SK-N-SH (cell line): ENCODE data around the gene TRMT1L. TPM values are rescaled to one million over a fixed set of nuclear protein-coding genes. Genes with fewer than 3 reads are reported as not detected.

Experiments
- CTCF ChIA-PET: fragments of 300-600, 350-600 bp; formaldehyde crosslinking; extraction: SDS; loops from one replicate; lab custom pipeline; 2021; lab: Yijun Ruan, JAX
- POLR2A ChIA-PET: fragments of 350-600 bp; sonication (Branson Sonifier 250); formaldehyde crosslinking; extraction: SDS; loops from one replicate; lab custom pipeline; 2020; ENCODE audit warnings: antibody characterized with exemption, inconsistent platforms; lab: Yijun Ruan, JAX
- DNase-seq: peaks from one replicate; pipeline ENCODE4 v3.0.0; 2012
- H2AFZ ChIP-seq: fragments of 200-600 bp; sonication (generic); 2 replicates; pipeline ENCODE4 v1.8.1; 2016; ENCODE audit warnings: antibody characterized with exemption, mild to moderate bottlenecking, low read depth
- H3F3A ChIP-seq: fragments of 200-600 bp; sonication (generic); replicated peaks from 2 replicates; pipeline ENCODE3; 2016; ENCODE audit warnings: antibody characterized with exemption, mild to moderate bottlenecking; ENCODE audit not compliant: insufficient read depth
- H3K27ac ChIP-seq, 2 experiments: fragments of 200-500 bp in 1 of 2; fragments of 200-600 bp in 1 of 2; sonication (Bioruptor generic) in 1 of 2; sonication (generic), shearing (Covaris generic) in 1 of 2; 2 replicates each; pipeline versions ENCODE4 v1.5.1 to v1.6.1; 2014 to 2016; ENCODE audit warnings: low read depth in 2 of 2, inconsistent platforms in 1 of 2, low read length in 1 of 2, mild to moderate bottlenecking in 1 of 2, mixed read lengths in 1 of 2
- H3K27me3 ChIP-seq: fragments of 200-600 bp; sonication (generic), shearing (Covaris generic); 2 replicates; pipeline ENCODE4 v1.6.1; 2016; ENCODE audit warnings: mixed run types; ENCODE audit not compliant: insufficient read depth
- H3K36me3 ChIP-seq, 2 experiments: fragments of 200-500 bp in 1 of 2; fragments of 200-600 bp in 1 of 2; sonication (Bioruptor generic) in 1 of 2; sonication (generic) in 1 of 2; replicated peaks in 1 of 2; 2 replicates each; pipeline versions ENCODE3 to v1.5.1; 2014 to 2016; ENCODE audit warnings: low read length in 1 of 2, mild to moderate bottlenecking in 1 of 2; ENCODE audit not compliant: insufficient read depth in 2 of 2, control insufficient read depth in 1 of 2
- H3K4me1 ChIP-seq, 2 experiments: fragments of 200-500 bp in 1 of 2; fragments of 200-600 bp in 1 of 2; sonication (Bioruptor generic) in 1 of 2; sonication (generic), shearing (Covaris generic) in 1 of 2; 2 replicates each; pipeline versions ENCODE4 v1.5.1 to v1.6.1; 2014 to 2016; ENCODE audit warnings: low read depth in 1 of 2, low read length in 1 of 2, mixed run types in 1 of 2; ENCODE audit not compliant: insufficient read depth in 2 of 2, control insufficient read depth in 1 of 2
- H3K4me2 ChIP-seq: fragments of 200-600 bp; sonication (generic), shearing (Covaris generic); 2 replicates; pipeline ENCODE4 v1.6.1; 2017; ENCODE audit warnings: mixed run types
- H3K4me3 ChIP-seq, 2 experiments: fragments of 200-500 bp in 1 of 2; fragments of 200-600 bp in 1 of 2; sonication (Bioruptor generic) in 1 of 2; sonication (generic), shearing (Covaris generic) in 1 of 2; 2 replicates each; pipeline versions ENCODE4 v1.5.1 to v1.8.1; 2014 to 2016; ENCODE audit warnings: low read depth in 2 of 2, inconsistent platforms in 1 of 2, low read length in 1 of 2, mild to moderate bottlenecking in 1 of 2, mixed read lengths in 1 of 2, moderate library complexity in 1 of 2
- H3K79me2 ChIP-seq: fragments of 200-600 bp; sonication (generic); 2 replicates; pipeline ENCODE4 v1.8.1; 2017; ENCODE audit warnings: mild to moderate bottlenecking; ENCODE audit not compliant: insufficient read depth
- H3K9ac ChIP-seq: fragments of 200-600 bp; sonication (generic); 2 replicates; pipeline ENCODE4 v1.6.1; 2017; ENCODE audit warnings: mixed run types
- H3K9me2 ChIP-seq: fragments of 200-600 bp; sonication (generic); 2 replicates; pipeline ENCODE4 v1.6.1; 2017; ENCODE audit warnings: mixed run types
- H3K9me3 ChIP-seq: fragments of 200-600 bp; sonication (generic); 2 replicates; pipeline ENCODE4 v1.6.1; 2017; ENCODE audit warnings: mixed run types, mild to moderate bottlenecking, moderate library complexity
- H4K20me1 ChIP-seq: fragments of 200-600 bp; sonication (generic); 2 replicates; pipeline ENCODE4 v1.6.1; 2017; ENCODE audit warnings: mild to moderate bottlenecking, mixed run types; ENCODE audit not compliant: insufficient read depth
- CHD2 ChIP-seq: fragments of 150-350 bp; IDR thresholded peaks from 2 replicates; pipeline ENCODE4 v1.6.1; 2018; ENCODE audit warnings: low read length; ENCODE audit not compliant: partially characterized antibody
- CTCF ChIP-seq: fragments of 200-600 bp; sonication (generic); IDR thresholded peaks from 2 replicates; pipeline ENCODE4 v1.6.1; 2017; ENCODE audit warnings: antibody characterized with exemption, mild to moderate bottlenecking, moderate library complexity
- ELF1 ChIP-seq: IDR thresholded peaks from 2 replicates; pipeline ENCODE4 v1.4.0; 2012
- EP300 ChIP-seq, 2 experiments: IDR thresholded peaks; 2 replicates each; pipeline versions ENCODE4 v1.4.0 to v1.6.1; 2012; ENCODE audit warnings: borderline replicate concordance in 1 of 2, low read depth in 1 of 2, low read length in 1 of 2
- FOSL2 ChIP-seq: IDR thresholded peaks from 2 replicates; pipeline ENCODE4 v1.4.0; 2012; ENCODE audit warnings: low read depth, mild to moderate bottlenecking, moderate library complexity, borderline replicate concordance
- FOXJ3 ChIP-seq: sonication (generic); formaldehyde crosslinking; IDR thresholded peaks from 2 replicates; pipeline ENCODE4 v1.5.1; 2020; ENCODE audit warnings: mild to moderate bottlenecking, missing genetic modification reagents
- FOXM1 ChIP-seq: IDR thresholded peaks from 2 replicates; pipeline ENCODE4 v1.4.0; 2012; ENCODE audit warnings: low read depth, mild to moderate bottlenecking
- GATA2 ChIP-seq: sonication (generic); formaldehyde crosslinking; IDR thresholded peaks from 2 replicates; pipeline ENCODE4 v1.5.0; 2020; ENCODE audit warnings: mild to moderate bottlenecking, missing genetic modification reagents
- MEF2A ChIP-seq: IDR thresholded peaks from 2 replicates; pipeline ENCODE4 v1.4.0; 2012; ENCODE audit warnings: low read depth, borderline replicate concordance
- MXI1 ChIP-seq: IDR thresholded peaks from 2 replicates; pipeline ENCODE4 v1.6.1; 2012; ENCODE audit warnings: mild to moderate bottlenecking, low read depth, low read length, improper control_type of control experiment
- NFIC ChIP-seq: IDR thresholded peaks from 2 replicates; pipeline ENCODE4 v1.4.0; 2012; ENCODE audit warnings: borderline replicate concordance
- POLR2AphosphoS5 ChIP-seq: IDR thresholded peaks from 2 replicates; pipeline ENCODE4 v1.6.1; 2012; ENCODE audit warnings: low read depth, low read length
- RFX5 ChIP-seq: IDR thresholded peaks from 2 replicates; pipeline ENCODE4 v1.6.1; 2012; ENCODE audit warnings: mild to moderate bottlenecking, improper control_type of control experiment, low read length
- RXRA ChIP-seq: IDR thresholded peaks from 2 replicates; pipeline ENCODE4 v1.4.0; 2012; ENCODE audit warnings: low read depth, mild to moderate bottlenecking, borderline replicate concordance
- SIN3A ChIP-seq: IDR thresholded peaks from 2 replicates; pipeline ENCODE4 v1.6.1; 2012; ENCODE audit warnings: low read depth, mild to moderate bottlenecking, low read length, moderate library complexity, borderline replicate concordance
- TAF1 ChIP-seq: IDR thresholded peaks from 2 replicates; pipeline ENCODE4 v1.6.1; 2012; ENCODE audit warnings: low read depth, mild to moderate bottlenecking, low read length, moderate library complexity, borderline replicate concordance
- TCF12 ChIP-seq: IDR thresholded peaks from 2 replicates; pipeline ENCODE4 v1.4.0; 2012
- USF1 ChIP-seq: IDR thresholded peaks from 2 replicates; pipeline ENCODE4 v1.4.0; 2012; ENCODE audit warnings: low read depth, borderline replicate concordance
- USF2 ChIP-seq: fragments of 150-350 bp; IDR thresholded peaks from 2 replicates; pipeline ENCODE4 v1.6.1; 2017; ENCODE audit warnings: antibody characterized with exemption, low read length, low read depth, borderline replicate concordance
- YY1 ChIP-seq: IDR thresholded peaks from 2 replicates; pipeline ENCODE4 v1.4.0; 2012; ENCODE audit warnings: low read depth, mild to moderate bottlenecking
- WGBS: methylation state at CpG from one replicate; pipeline ENCODE4 v1.1.6; 2017; ENCODE audit warnings: low lambda C conversion rate; 5-methylcytosine and 5-hydroxymethylcytosine counted together
- polyA plus RNA-seq, 3 experiments: library from polyadenylated mRNA; depleted of rRNA; stranded (reverse); fragments of >200 nt; gene quantifications; 2 replicates each; pipeline ENCODE4 v1.2.3, GENCODE V29; 2012

Gene TRMT1L
- polyA plus RNA-seq, 1 of the 3 experiments (the other 2 are of a cell fraction) = 12.2 TPM

GRCh38 chr1:185162491-185162890 lies 5.7 kb upstream of the TRMT1L start:
- Histone ChIP-seq H2AFZ (no peak overlapping the region), H3K4me2 (no peak overlapping the region), H4K20me1 (no peaks in the 10 kb centered on the region), H3K9me3 (no peaks in the 10 kb centered on the region), H3K9me2 (no peaks in the 10 kb centered on the region), H3K9ac (no peak overlapping the region), H3K4me1 (peaks cover 0 to 9% of the 10 kb centered on the region in 2 experiments; a peak in 2 of 4 replicates), H3K79me2 (peaks cover 19% of the 10 kb centered on the region), H3K27ac (no peak overlapping the region), H3K4me3 (no peak overlapping the region), H3K27me3 (no peaks in the 10 kb centered on the region), H3K36me3 (peaks cover 3 to 31% of the 10 kb centered on the region in 2 experiments), H3F3A (no peaks in the 10 kb centered on the region)
- DNase-seq = no peak
- TF ChIP-seq RXRA = no peak
- no peak for TF ChIP-seq FOSL2
- no peak for TF ChIP-seq SIN3A
- no peak for TF ChIP-seq CTCF
- no peak for TF ChIP-seq RFX5
- TF ChIP-seq POLR2AphosphoS5 = no peak
- TF ChIP-seq TCF12 = no peak
- no peak for TF ChIP-seq EP300 (IDR thresholded peaks at IDR 0.05; ENCODE audit: borderline replicate concordance in 1 of 2, low read depth in 1 of 2, low read length in 1 of 2)
- TF ChIP-seq MEF2A = no peak
- no peak for TF ChIP-seq TAF1
- no peak for TF ChIP-seq NFIC
- TF ChIP-seq YY1 = no peak
- no peak for TF ChIP-seq USF1
- TF ChIP-seq MXI1 = no peak
- WGBS = 85% methylated on average over 4 of the region's 4 CpGs
- POLR2A ChIA-PET = no interaction called here
- CTCF ChIA-PET = no interaction called here

- no peaks in the 10 kb centered on the region for H3K9me3 ChIP-seq
- H3K4me2 ChIP-seq = no peak overlapping the region
- H3K4me1 ChIP-seq = peaks cover 5 to 16% of the 10 kb centered on the region in 2 experiments; a peak in 3 of 4 replicates
- no peaks in the 10 kb centered on the region for H4K20me1 ChIP-seq
- no peak for DNase-seq
- H3K79me2 ChIP-seq = peaks cover 33% of the 10 kb centered on the region
- H3K27me3 ChIP-seq = no peaks in the 10 kb centered on the region
- WGBS = 95% methylated on average over 3 of the region's 3 CpGs
- H3K9me2 ChIP-seq = no peaks in the 10 kb centered on the region
- H3K36me3 ChIP-seq = peaks cover 3 to 13% of the 10 kb centered on the region in 2 experiments
- ChIA-PET POLR2A (interaction anchor here (0.7 kb wide), 1 partner anchor 143 kb away, joined by 5 read pairs; no protein-coding TSS in a partner anchor), CTCF (interaction anchor here (0.6 to 8.7 kb wide), 4 partner anchors 10 to 437 kb away, joined by 3 to 75 read pairs (median 4); no protein-coding TSS in a partner anchor)
- no peak overlapping the region for H3K27ac ChIP-seq
- H2AFZ ChIP-seq = no peak overlapping the region
- no peak overlapping the region for H3K4me3 ChIP-seq
- H3F3A ChIP-seq = peaks cover 5% of the 10 kb centered on the region
- H3K9ac ChIP-seq = no peak overlapping the region
- TF ChIP-seq POLR2AphosphoS5 (no peak), ELF1 (no peak), FOXM1 (no peak), CHD2 (no peak), USF2 (no peak), GATA2 (CRISPR knock-in tag) (no peak), FOXJ3 (CRISPR knock-in tag) (no peak)
These were observed 3.2 kb upstream of the TRMT1L start for GRCh38 chr1:185159966-185160365.
